ENCODE data around the gene FLT3LG. TPM values are rescaled to one million over a fixed set of nuclear protein-coding genes. Genes with fewer than 3 reads are reported as not detected.

Gene FLT3LG
- total and polyA plus RNA-seq, 9 of the 15 experiments (the other 6 are each of a cell fraction or from before 2014, with no cell fraction given), result 0.31 to 6.4 (median 1.1) TPM

DNA sequence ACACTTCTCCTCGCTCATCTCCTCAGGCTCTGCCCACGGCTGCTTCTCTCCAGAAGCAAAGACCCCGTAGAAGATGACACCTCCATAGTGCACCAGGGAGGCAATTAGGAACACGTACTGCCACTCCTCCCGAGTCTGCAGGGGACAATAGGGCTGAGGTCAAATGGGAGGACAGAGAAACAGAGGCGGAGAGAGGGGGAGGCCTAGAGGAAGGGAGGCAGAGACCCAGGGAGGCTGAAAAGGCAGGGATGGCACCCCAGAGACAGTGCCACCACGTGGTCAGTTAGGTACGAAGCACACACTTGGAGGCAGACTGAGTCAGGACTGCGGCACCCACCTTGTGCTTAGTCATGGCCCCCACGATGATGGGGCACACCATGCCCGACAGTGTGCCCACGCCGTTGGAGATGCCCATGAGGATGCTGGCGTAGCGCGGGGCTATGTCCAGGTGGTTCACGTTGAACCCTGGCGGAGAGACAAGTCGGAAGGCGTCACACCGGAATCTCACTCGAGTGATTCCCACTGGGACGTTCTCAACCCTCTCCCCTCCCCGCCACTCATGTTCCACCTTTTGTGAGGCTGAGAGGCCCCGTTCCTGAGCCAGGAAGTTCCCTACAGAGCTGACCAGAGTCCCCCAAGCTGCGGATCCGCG, 43.2 kb upstream of the FLT3LG start (continued):
- TF ChIP-seq CEBPG (CRISPR knock-in tag; IDR thresholded peaks at IDR 0.05) (no peak), CEBPG (tag; conservative IDR thresholded peaks at IDR 0.05 in 1 of 2, IDR thresholded peaks at IDR 0.05 in 1 of 2) (no peak), EP400 (IDR thresholded peaks at IDR 0.05) (no peak), NONO (IDR thresholded peaks at IDR 0.05; ENCODE audit: low read depth in 2 of 2, low read length in 1 of 2) (no peak), CBX8 (IDR thresholded peaks at IDR 0.05; ENCODE audit: borderline replicate concordance, extremely low read depth, low read depth, low read length, poor library complexity, severe bottlenecking) (no peak), ZC3H11A (IDR thresholded peaks at IDR 0.05; ENCODE audit: low read depth, low read length) (no peak), TAF15 (IDR thresholded peaks at IDR 0.05; ENCODE audit: low read depth, low read length) (no peak), CCNT2 (IDR thresholded peaks at IDR 0.05; ENCODE audit: borderline replicate concordance, extremely low read depth, insufficient read length, low read depth, low read length) (no peak), ZNF830 (CRISPR knock-in tag; IDR thresholded peaks at IDR 0.05) (no peak), MAFG (tag; conservative IDR thresholded peaks at IDR 0.05) (peak; percentile 37), E2F4 (CRISPR knock-in tag; IDR thresholded peaks at IDR 0.05; ENCODE audit: low read depth) (peak; percentile 59), ZNF121 (CRISPR knock-in tag; conservative IDR thresholded peaks at IDR 0.05) (no peak), LARP7 (IDR thresholded peaks at IDR 0.05) (no peak), ZNF586 (CRISPR knock-in tag; conservative IDR thresholded peaks at IDR 0.05) (no peak), ZNF12 (CRISPR knock-in tag; IDR thresholded peaks at IDR 0.05) (no peak)
- TF ChIP-seq, protein P1, sequence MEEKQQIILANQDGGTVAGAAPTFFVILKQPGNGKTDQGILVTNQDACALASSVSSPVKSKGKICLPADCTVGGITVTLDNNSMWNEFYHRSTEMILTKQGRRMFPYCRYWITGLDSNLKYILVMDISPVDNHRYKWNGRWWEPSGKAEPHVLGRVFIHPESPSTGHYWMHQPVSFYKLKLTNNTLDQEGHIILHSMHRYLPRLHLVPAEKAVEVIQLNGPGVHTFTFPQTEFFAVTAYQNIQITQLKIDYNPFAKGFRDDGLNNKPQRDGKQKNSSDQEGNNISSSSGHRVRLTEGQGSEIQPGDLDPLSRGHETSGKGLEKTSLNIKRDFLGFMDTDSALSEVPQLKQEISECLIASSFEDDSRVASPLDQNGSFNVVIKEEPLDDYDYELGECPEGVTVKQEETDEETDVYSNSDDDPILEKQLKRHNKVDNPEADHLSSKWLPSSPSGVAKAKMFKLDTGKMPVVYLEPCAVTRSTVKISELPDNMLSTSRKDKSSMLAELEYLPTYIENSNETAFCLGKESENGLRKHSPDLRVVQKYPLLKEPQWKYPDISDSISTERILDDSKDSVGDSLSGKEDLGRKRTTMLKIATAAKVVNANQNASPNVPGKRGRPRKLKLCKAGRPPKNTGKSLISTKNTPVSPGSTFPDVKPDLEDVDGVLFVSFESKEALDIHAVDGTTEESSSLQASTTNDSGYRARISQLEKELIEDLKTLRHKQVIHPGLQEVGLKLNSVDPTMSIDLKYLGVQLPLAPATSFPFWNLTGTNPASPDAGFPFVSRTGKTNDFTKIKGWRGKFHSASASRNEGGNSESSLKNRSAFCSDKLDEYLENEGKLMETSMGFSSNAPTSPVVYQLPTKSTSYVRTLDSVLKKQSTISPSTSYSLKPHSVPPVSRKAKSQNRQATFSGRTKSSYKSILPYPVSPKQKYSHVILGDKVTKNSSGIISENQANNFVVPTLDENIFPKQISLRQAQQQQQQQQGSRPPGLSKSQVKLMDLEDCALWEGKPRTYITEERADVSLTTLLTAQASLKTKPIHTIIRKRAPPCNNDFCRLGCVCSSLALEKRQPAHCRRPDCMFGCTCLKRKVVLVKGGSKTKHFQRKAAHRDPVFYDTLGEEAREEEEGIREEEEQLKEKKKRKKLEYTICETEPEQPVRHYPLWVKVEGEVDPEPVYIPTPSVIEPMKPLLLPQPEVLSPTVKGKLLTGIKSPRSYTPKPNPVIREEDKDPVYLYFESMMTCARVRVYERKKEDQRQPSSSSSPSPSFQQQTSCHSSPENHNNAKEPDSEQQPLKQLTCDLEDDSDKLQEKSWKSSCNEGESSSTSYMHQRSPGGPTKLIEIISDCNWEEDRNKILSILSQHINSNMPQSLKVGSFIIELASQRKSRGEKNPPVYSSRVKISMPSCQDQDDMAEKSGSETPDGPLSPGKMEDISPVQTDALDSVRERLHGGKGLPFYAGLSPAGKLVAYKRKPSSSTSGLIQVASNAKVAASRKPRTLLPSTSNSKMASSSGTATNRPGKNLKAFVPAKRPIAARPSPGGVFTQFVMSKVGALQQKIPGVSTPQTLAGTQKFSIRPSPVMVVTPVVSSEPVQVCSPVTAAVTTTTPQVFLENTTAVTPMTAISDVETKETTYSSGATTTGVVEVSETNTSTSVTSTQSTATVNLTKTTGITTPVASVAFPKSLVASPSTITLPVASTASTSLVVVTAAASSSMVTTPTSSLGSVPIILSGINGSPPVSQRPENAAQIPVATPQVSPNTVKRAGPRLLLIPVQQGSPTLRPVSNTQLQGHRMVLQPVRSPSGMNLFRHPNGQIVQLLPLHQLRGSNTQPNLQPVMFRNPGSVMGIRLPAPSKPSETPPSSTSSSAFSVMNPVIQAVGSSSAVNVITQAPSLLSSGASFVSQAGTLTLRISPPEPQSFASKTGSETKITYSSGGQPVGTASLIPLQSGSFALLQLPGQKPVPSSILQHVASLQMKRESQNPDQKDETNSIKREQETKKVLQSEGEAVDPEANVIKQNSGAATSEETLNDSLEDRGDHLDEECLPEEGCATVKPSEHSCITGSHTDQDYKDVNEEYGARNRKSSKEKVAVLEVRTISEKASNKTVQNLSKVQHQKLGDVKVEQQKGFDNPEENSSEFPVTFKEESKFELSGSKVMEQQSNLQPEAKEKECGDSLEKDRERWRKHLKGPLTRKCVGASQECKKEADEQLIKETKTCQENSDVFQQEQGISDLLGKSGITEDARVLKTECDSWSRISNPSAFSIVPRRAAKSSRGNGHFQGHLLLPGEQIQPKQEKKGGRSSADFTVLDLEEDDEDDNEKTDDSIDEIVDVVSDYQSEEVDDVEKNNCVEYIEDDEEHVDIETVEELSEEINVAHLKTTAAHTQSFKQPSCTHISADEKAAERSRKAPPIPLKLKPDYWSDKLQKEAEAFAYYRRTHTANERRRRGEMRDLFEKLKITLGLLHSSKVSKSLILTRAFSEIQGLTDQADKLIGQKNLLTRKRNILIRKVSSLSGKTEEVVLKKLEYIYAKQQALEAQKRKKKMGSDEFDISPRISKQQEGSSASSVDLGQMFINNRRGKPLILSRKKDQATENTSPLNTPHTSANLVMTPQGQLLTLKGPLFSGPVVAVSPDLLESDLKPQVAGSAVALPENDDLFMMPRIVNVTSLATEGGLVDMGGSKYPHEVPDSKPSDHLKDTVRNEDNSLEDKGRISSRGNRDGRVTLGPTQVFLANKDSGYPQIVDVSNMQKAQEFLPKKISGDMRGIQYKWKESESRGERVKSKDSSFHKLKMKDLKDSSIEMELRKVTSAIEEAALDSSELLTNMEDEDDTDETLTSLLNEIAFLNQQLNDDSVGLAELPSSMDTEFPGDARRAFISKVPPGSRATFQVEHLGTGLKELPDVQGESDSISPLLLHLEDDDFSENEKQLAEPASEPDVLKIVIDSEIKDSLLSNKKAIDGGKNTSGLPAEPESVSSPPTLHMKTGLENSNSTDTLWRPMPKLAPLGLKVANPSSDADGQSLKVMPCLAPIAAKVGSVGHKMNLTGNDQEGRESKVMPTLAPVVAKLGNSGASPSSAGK (IDR thresholded peaks at IDR 0.05), result peak; percentile 86
